Measurements from ENCODE around the gene TMEM82.

- TF ChIP-seq POLR2AphosphoS5 (IDR thresholded peaks at IDR 0.05; ENCODE audit: low read depth) (no peak), ZNF331 (CRISPR knock-in tag; IDR thresholded peaks at IDR 0.05; ENCODE audit: low read depth) (no peak), EZH2 (IDR thresholded peaks at IDR 0.05; ENCODE audit: low read depth, unreplicated experiment) (no peak), EZH2phosphoT487 (IDR thresholded peaks at IDR 0.05; ENCODE audit: unreplicated experiment) (no peak), STAT1 (IDR thresholded peaks at IDR 0.05; ENCODE audit: unreplicated experiment) (no peak)
- TF ChIP-seq, protein P1, sequence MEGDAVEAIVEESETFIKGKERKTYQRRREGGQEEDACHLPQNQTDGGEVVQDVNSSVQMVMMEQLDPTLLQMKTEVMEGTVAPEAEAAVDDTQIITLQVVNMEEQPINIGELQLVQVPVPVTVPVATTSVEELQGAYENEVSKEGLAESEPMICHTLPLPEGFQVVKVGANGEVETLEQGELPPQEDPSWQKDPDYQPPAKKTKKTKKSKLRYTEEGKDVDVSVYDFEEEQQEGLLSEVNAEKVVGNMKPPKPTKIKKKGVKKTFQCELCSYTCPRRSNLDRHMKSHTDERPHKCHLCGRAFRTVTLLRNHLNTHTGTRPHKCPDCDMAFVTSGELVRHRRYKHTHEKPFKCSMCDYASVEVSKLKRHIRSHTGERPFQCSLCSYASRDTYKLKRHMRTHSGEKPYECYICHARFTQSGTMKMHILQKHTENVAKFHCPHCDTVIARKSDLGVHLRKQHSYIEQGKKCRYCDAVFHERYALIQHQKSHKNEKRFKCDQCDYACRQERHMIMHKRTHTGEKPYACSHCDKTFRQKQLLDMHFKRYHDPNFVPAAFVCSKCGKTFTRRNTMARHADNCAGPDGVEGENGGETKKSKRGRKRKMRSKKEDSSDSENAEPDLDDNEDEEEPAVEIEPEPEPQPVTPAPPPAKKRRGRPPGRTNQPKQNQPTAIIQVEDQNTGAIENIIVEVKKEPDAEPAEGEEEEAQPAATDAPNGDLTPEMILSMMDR (conservative IDR thresholded peaks at IDR 0.05; ENCODE audit: low read depth in 2 of 2) = no peak
These were observed 16.8 kb downstream of the TMEM82 start for GRCh38 chr1:15758953-15759661.

All from GM23338 (cell line).